Activated naive CD8-positive, alpha-beta T cell treated with anti-CD3 and anti-CD28 coated beads, Interleukin-2, amount 10 ng/mL, durations not matched to agents 7 days and 5 days (primary cell): ENCODE data around the gene B3GNT7. TPM values are rescaled to one million over a fixed set of nuclear protein-coding genes. Genes with fewer than 3 reads are reported as not detected.
"Not testable (repeated sequence)": the region's sequence is repeated elsewhere in the genome, so short reads cannot be mapped to it uniquely, and the experiment has no call there.

Experiments used
- ATAC-seq: fragments of 150-1000 bp; cut with Tn5 transposase; one replicate; pipeline ENCODE4 v1.10.0; 2021; ENCODE audit warnings: low read depth, moderate library complexity
- POLR2A ChIA-PET: fragments of 350-600 bp; sonication (Branson Sonifier 250); formaldehyde crosslinking; loops from one replicate; lab custom pipeline; 2021; ENCODE audit warnings: antibody characterized with exemption; lab: Charles Lee
- DNase-seq: peaks from one replicate; pipeline ENCODE4 v3.0.0; 2021
- H3K27ac Mint-ChIP-seq: one replicate; pipeline ENCODE4 v1.8.0; 2022; ENCODE audit warnings: mild to moderate bottlenecking, mixed read lengths
- H3K27me3 Mint-ChIP-seq: one replicate; pipeline ENCODE4 v1.8.0; 2022; ENCODE audit warnings: mild to moderate bottlenecking, moderate library complexity, mixed read lengths
- H3K36me3 Mint-ChIP-seq: one replicate; pipeline ENCODE4 v1.8.0; 2021; ENCODE audit warnings: mild to moderate bottlenecking, mixed read lengths
- H3K4me1 Mint-ChIP-seq: one replicate; pipeline ENCODE4 v1.8.0; 2021; ENCODE audit warnings: mixed read lengths
- H3K4me3 Mint-ChIP-seq: one replicate; pipeline ENCODE4 v1.8.0; 2022; ENCODE audit warnings: mild to moderate bottlenecking, moderate library complexity, mixed read lengths
- H3K9me3 Mint-ChIP-seq: one replicate; pipeline ENCODE4 v1.8.0; 2021; ENCODE audit warnings: mixed read lengths
- total RNA-seq, 2 experiments: library from RNA; stranded (reverse); gene quantifications; one replicate each; pipeline ENCODE4 v1.2.3, GENCODE V29; 2021

Gene B3GNT7
- total RNA-seq, 2 experiments from 2014 or later, result 0.37 to 0.42 TPM

- Mint-ChIP-seq H3K36me3 (no peaks in the 10 kb centered on the region), H3K4me1 (no peaks in the 10 kb centered on the region), H3K27ac (no peak overlapping the region), H3K4me3 (no peak overlapping the region), H3K27me3 (no peaks in the 10 kb centered on the region), H3K9me3 (no peaks in the 10 kb centered on the region)
- POLR2A ChIA-PET, result no interaction called here
- ATAC-seq, result no peak
- no peak for DNase-seq
Observed at GRCh38 chr2:231371430-231372054, 24.0 kb upstream of the B3GNT7 start.

DNA sequence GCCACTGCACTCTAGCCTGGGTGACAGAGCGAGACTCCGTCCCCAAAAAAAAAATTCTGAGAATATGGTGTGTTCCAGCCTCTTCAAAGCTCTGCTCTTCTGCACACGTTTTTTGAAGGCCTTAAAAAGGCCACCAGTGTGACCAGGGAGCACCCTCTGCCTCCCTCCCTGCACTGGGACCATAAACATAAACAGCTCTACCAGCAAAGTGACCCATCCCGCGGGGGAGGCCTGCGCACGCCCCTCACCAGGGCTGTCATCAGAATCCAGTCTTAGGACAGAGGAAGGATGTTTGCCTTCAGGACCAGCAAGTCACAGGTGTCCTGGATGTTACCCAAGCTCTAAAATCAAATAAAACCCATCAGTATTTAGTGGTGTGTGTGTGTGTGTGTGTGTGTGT, 23.2 kb upstream of the B3GNT7 start:
- H3K27me3 Mint-ChIP-seq, result no peaks in the 10 kb centered on the region
- no peaks in the 10 kb centered on the region for H3K36me3 Mint-ChIP-seq
- H3K4me3 Mint-ChIP-seq, result no peak overlapping the region
- no peak for ATAC-seq
- DNase-seq, result no peak
- no peaks in the 10 kb centered on the region for H3K9me3 Mint-ChIP-seq
- H3K27ac Mint-ChIP-seq, result no peak overlapping the region
- no peaks in the 10 kb centered on the region for H3K4me1 Mint-ChIP-seq
- POLR2A ChIA-PET, result interaction anchor here (0.6 kb wide), 3 partner anchors 28 to 201 kb away, joined by 3 to 9 read pairs (median 3); no protein-coding TSS in a partner anchor

- no peaks in the 10 kb centered on the region for H3K36me3 Mint-ChIP-seq
Observed at GRCh38 chr2:231373184-231373583, 22.3 kb upstream of the B3GNT7 start.

DNA sequence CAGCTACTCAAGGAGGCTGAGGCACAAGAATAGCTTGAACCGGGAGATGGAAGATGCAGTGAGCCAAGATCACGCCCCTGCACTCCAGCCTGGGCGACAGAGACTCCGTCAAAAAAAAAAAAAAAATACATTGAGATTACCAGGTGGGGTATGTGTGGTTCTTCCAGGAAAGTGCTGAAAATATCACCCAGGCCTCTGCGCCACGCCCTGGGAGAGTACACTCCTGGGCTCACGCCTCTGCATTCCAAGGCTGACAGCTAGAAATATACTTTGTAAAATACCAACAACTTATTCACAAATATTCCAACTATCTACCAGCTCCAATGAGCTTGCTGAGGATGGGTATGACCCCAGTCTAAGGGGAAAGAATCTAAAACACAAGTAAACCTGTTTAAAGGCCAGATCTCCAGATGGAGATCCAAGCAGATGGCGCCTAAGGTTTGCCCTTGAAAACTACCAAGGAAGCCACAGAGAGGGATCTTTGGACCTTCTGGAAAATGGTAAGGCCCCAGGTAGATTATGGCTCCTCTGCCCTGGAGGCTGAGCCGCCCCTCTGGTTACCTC, 21.6 kb upstream of the B3GNT7 start:
- no peak overlapping the region for H3K4me3 Mint-ChIP-seq
- H3K36me3 Mint-ChIP-seq, result no peaks in the 10 kb centered on the region
- H3K9me3 Mint-ChIP-seq, result no peaks in the 10 kb centered on the region
- H3K4me1 Mint-ChIP-seq, result no peaks in the 10 kb centered on the region
- DNase-seq (no peak), ATAC-seq (no peak)
- POLR2A ChIA-PET, result no interaction called here
- H3K27ac Mint-ChIP-seq, result no peak overlapping the region
- no peaks in the 10 kb centered on the region for H3K27me3 Mint-ChIP-seq

More at GRCh38 chr2:231373184-231373583, 22.3 kb upstream of the B3GNT7 start:
- Mint-ChIP-seq H3K4me3 (no peak overlapping the region), H3K4me1 (no peaks in the 10 kb centered on the region), H3K9me3 (no peaks in the 10 kb centered on the region), H3K27ac (no peak overlapping the region), H3K27me3 (no peaks in the 10 kb centered on the region)
- ATAC-seq (no peak), DNase-seq (no peak)
- POLR2A ChIA-PET, result no interaction called here

- ATAC-seq (no peak), DNase-seq (no peak)
- Mint-ChIP-seq H3K27me3 (no peaks in the 10 kb centered on the region), H3K36me3 (no peaks in the 10 kb centered on the region), H3K4me3 (no peak overlapping the region), H3K4me1 (no peaks in the 10 kb centered on the region), H3K9me3 (no peaks in the 10 kb centered on the region), H3K27ac (no peak overlapping the region)
- POLR2A ChIA-PET, result no interaction called here
Observed at GRCh38 chr2:231374771-231375170, 20.7 kb upstream of the B3GNT7 start.

DNA sequence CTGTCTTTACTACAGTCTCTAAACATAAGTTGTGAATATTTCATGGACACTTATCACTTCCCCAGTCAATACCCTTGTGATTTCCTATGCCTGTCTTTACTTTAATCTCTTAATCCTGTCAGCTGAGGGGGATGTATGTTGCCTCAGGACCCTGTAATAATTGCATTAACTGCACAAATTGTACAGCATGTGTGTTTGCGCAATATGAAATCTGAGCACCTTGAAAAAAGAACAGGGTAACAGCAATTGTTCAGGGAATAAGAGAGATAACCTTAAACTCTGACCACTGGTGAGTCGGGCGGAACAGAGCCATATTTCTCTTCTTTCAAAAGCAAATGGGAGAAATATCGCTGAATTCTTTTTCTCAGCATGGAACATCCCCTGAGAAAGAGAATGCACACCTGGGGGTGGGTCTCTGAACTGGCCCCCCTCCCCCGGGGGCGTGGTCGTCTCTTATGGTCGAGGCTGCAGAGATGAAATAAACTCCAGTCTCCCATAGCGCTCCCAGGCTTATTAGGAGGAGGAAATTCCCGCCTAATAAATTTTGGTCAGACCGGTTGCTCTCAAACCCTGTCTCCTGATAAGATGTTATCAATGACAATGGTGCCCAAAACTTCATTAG, 19.4 kb upstream of the B3GNT7 start:
- H3K27ac Mint-ChIP-seq, POLR2A ChIA-PET, H3K27me3 Mint-ChIP-seq, H3K4me1 Mint-ChIP-seq, ATAC-seq, H3K9me3 Mint-ChIP-seq, DNase-seq, H3K36me3 Mint-ChIP-seq, H3K4me3 Mint-ChIP-seq: not testable (repeated sequence)

DNA sequence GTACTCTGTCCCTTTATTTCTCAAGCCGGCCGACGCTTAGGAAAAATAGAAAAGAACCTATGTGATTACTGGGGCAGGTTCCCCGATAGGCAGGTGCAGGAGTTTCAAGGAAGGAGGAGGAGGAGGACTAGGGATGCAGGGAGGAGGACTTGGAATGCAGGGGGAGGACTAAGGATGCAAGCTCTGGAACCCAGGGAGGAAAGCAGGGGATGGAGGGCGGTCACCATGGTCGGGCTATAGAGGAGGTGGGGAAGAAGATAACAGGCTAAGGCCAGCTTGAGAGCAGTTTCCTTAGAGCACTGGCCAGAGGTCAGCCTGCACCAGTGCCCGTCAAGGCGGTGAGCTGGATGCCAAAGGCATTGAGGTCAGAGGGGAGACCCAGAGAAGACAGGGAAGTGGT, 18.7 kb upstream of the B3GNT7 start:
- POLR2A ChIA-PET, result no interaction called here
- H3K27ac Mint-ChIP-seq, result no peak overlapping the region
- no peaks in the 10 kb centered on the region for H3K27me3 Mint-ChIP-seq

DNA sequence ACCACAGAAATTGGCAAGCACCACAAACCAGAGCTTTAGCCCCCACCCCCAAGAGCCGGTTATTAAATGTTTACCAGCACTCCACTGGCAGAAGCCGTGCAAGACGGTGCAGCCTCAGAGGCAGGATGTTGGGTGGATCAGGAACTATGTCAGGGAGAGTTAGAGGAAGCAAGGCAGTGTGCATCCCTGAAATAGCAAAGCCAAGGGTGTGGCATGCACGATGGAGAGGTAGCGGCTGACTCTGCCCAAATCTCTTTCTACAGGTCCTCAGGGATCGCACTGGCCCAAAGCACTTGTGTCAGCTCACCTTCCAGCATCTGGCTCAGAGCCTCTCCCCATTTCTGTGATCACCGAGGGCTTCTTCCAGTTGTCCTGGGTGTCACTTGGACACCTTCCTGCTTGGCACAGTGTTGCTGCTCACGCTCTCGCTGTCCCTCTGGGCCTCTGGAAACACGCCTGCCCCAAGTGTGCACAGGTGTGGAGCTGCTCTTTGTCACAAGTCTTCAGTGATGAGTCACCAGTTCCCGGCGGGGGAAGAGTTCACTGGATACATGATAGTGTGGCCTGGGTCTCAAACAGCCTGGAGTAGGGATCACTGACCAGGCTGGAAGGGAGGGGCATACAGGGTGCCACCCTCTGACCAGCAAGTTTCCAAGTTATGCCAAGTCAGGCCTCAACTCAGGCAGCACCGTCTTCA, 17.3 kb upstream of the B3GNT7 start:
- POLR2A ChIA-PET, result no interaction called here
- no peak overlapping the region for H3K27ac Mint-ChIP-seq
- DNase-seq, result no peak
- H3K36me3 Mint-ChIP-seq, result no peaks in the 10 kb centered on the region
- H3K9me3 Mint-ChIP-seq, result no peaks in the 10 kb centered on the region
- H3K27me3 Mint-ChIP-seq, result no peaks in the 10 kb centered on the region
- no peak overlapping the region for H3K4me3 Mint-ChIP-seq
- no peak for ATAC-seq
- H3K4me1 Mint-ChIP-seq, result no peaks in the 10 kb centered on the region

More for the DNA sequence above, 18.7 kb upstream of the B3GNT7 start:
- DNase-seq (no peak), ATAC-seq (no peak)
- no peak overlapping the region for H3K4me3 Mint-ChIP-seq
- no peaks in the 10 kb centered on the region for H3K4me1 Mint-ChIP-seq
- H3K9me3 Mint-ChIP-seq, result no peaks in the 10 kb centered on the region
- H3K36me3 Mint-ChIP-seq, result no peaks in the 10 kb centered on the region

GRCh38 chr2:231379266-231380215, 16.0 kb upstream of the B3GNT7 start:
- Mint-ChIP-seq H3K27me3 (no peaks in the 10 kb centered on the region), H3K4me1 (no peaks in the 10 kb centered on the region), H3K27ac (no peak overlapping the region), H3K36me3 (no peaks in the 10 kb centered on the region), H3K4me3 (no peak overlapping the region), H3K9me3 (no peaks in the 10 kb centered on the region)
- POLR2A ChIA-PET, result no interaction called here
- no peak for DNase-seq
- ATAC-seq, result no peak

DNA sequence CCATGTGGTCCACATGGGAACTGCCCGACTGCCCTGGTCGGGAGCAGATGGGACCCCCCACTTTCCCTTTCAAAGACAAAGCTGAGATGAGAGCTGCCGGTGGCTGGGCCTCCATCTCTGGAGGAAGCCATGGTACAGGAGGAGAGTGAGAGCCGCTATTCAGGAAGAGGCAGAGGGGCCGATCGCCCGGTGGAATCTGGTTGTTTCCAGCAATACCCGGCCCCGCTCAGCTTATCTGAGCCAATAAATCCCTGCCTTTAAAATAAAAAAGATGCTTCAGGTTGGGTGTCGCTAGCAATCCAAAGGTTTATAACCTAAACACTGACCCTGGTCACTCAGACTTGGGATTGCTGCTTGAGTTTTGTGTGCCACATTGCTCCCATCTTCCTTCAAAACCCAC, 15.2 kb upstream of the B3GNT7 start:
- Mint-ChIP-seq H3K27me3 (no peaks in the 10 kb centered on the region), H3K36me3 (no peaks in the 10 kb centered on the region), H3K27ac (no peak overlapping the region), H3K4me3 (no peak overlapping the region), H3K9me3 (no peaks in the 10 kb centered on the region), H3K4me1 (no peaks in the 10 kb centered on the region)
- DNase-seq, result no peak
- POLR2A ChIA-PET, result no interaction called here
- no peak for ATAC-seq

DNA sequence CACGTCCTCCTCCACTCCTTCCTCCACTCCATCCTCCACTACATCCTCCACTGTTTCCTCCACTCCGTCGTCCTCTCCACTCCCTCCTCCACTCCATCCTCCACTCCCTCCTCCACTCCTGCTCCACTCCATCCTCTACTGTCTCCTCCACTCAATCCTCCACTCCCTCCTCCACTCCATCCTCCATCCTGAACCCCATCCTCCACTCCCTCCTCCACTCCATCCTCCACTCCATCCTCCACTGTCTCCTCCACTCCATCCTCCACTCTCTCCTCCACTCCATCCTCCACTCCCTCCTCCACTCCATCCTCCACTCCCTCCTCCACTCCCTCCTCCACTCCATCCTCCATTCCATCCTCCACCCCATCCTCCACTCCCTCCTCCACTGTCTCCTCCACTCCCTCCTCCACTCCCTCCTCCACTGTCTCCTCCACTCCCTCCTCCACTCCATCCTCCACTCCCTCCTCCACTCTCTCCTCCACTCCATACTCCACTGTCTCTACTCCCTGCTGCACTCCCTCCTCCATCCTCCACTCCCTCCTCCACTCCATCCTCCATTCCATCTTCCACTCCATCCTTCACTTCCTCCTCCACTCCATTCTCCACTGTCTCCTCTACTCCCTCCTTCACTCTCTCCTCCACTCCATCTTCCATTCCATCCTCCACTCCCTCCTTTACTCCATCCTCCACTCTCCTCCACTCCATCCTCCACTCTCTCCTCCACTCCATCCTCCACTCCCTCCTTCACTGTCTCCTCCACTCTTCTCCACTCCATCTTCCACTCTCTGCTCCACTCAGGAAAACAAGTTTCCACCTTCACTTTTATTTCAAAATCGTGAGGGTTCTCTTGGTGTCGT, 14.3 kb upstream of the B3GNT7 start:
- Mint-ChIP-seq H3K4me3 (no peak overlapping the region), H3K27ac (no peak overlapping the region), H3K27me3 (no peaks in the 10 kb centered on the region), H3K9me3 (peaks cover 3% of the 10 kb centered on the region), H3K36me3 (no peaks in the 10 kb centered on the region), H3K4me1 (no peaks in the 10 kb centered on the region)
- POLR2A ChIA-PET, result no interaction called here
- DNase-seq, result no peak
- no peak for ATAC-seq

DNA sequence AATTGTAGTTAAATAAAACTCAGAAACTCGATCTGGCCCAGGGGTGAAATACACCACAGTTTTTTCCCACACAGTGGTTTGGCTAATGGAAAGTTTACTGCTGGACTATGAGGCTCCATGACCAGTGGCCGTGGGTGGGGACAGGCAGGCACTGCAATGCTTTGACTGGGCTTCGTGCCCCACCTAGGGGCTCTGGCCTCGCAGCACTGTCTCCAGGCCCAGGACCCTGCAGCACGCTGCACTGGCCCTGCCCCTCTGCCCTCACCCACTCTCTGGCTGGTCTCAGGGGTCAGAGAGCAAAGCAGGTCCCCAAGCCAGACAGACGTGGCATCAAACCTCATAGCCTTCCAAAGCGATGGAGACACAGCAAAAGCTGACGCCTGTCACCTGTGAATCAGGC, 13.4 kb upstream of the B3GNT7 start:
- ATAC-seq (no peak), DNase-seq (no peak)
- Mint-ChIP-seq H3K36me3 (no peaks in the 10 kb centered on the region), H3K4me3 (no peak overlapping the region), H3K9me3 (peaks cover 3% of the 10 kb centered on the region), H3K4me1 (no peaks in the 10 kb centered on the region), H3K27me3 (no peaks in the 10 kb centered on the region), H3K27ac (no peak overlapping the region)
- POLR2A ChIA-PET, result no interaction called here
